AG10803 (cell line): ENCODE results near the gene TMEM201.

ENCODE experiments used
- DNase-seq: peaks from one replicate; pipeline ENCODE4 v3.0.0; 2010; ENCODE audit warnings: low read depth
- H3K4me3 ChIP-seq: 2 replicates; pipeline ENCODE4 v1.5.1; 2011; ENCODE audit warnings: mild to moderate bottlenecking, low read length, control low read depth
- CTCF ChIP-seq: conservative IDR thresholded peaks from 2 replicates; pipeline ENCODE4 v1.5.1; 2011; ENCODE audit warnings: mild to moderate bottlenecking, low read length, control low read depth, inconsistent platforms

TMEM201 gene

DNA sequence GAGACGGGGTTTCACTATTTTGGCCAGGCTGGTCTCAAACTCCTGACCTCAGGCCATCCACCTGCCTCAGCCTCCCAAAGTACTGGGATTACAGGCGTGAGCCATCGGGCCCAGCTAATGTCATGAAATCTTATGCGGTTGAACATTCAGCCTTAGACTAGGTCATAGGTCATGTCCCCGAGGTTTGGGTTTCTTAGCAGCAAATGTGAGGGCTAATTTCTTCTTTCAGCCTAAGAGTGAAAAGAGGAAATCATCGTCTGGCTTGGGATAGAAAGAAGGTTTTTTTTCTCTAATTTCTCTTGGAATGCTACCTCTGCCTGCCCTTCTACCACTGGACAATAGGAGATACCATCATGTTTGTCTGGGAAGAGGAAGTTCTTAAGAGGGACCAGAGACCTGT, 44.8 kb downstream of the TMEM201 start:
- no peak for DNase-seq

GRCh38 chr1:9634582-9634981, 45.9 kb downstream of the TMEM201 start:
- TF ChIP-seq CTCF = no peak
- H3K4me3 ChIP-seq = no peak overlapping the region

More for the DNA sequence above, 44.8 kb downstream of the TMEM201 start:
- no peak for TF ChIP-seq CTCF
- no peak overlapping the region for H3K4me3 ChIP-seq

DNA sequence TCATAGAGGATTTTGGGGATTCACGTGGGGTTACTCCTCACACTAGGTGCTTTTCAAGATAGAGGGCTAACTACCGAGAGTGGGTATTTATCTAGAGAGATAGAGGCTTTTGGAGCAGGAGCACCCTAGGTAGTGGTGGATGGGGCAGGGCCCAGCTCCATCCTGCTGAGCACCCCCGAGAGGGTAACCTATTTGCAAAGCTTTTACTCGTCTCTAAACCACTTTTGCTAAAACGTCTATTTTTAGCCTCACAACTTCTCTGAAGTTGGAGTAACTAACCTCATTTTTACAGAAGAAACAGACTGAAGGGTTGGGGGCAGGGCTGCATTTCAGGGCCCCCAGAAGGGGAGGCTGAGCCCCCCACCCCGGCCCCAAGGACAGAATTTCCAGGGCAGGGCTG, 50.5 kb downstream of the TMEM201 start:
- no peak overlapping the region for H3K4me3 ChIP-seq
- no peak for TF ChIP-seq CTCF
- no peak for DNase-seq

More at GRCh38 chr1:9634582-9634981, 45.9 kb downstream of the TMEM201 start:
- DNase-seq = no peak

DNA sequence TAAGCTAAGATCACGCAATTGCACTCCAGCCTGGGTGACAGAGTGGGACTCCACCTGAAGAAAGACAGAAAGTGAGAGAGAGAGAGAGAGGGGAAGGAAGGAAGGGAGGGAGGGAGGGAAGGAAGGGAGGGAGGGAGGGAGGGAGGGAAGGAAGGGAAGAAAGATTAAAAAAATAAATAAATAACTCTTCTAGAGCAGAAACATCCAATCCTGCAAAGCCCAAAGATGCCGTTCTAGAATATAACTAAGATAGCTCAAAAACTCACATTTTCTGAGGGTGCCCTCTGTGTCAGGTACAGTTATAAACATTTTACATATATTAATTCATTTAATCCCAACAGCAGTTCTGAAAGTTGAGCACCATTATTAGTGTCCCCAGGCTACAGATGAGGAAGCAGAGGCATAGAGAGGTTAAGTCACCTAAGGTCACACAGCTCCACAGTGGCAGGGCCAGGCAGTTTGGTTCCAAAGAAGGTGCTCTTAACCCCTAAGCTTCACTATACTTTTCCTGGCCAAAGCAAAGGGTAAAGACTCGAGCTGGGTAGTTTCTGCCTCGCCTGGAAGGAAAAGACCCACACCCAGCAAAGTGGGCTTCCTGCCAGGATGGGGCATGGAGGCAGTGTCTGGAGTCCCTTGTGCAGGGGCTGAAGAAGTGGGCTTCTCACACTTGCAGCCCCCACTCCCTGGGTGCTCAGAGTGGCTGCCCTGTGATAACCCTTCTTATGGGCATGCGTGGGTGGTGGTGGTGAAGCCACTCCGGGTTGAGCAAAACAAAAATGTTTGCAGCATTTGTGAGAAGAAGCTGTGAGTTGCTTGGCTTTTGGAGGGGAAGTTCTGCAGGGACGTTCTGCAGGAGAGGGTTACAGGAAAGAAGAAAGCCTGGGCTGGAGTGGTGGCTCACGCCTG, 54.9 kb downstream of the TMEM201 start:
- DNase-seq = no peak
- no peak overlapping the region for H3K4me3 ChIP-seq
- no peak for TF ChIP-seq CTCF

- TF ChIP-seq CTCF = no peak
- no peak for DNase-seq
- H3K4me3 ChIP-seq = no peak overlapping the region
Measured at GRCh38 chr1:9646037-9646436, 57.3 kb downstream of the TMEM201 start.

GRCh38 chr1:9648171-9648570, 59.5 kb downstream of the TMEM201 start:
- TF ChIP-seq CTCF = no peak
- no peak for DNase-seq
- H3K4me3 ChIP-seq = no peak overlapping the region

DNA sequence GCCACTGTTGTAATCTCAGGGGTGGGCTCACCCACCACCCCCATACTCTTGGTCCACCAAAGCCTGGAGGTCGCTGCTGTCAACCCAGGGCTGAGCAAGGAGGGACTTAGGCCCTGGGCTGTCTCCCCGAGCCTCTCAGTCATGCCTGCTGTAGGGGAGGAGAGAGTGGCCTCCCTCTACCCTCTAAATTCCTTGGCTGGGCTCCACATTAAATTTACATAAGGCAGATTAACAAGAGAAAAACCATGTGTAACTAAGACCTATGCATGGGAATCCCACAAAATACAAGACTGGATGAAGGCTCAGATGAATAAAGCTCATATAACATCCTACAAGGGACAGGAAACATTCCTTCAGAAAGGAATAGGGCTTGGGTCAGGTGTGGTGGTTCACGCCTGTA, 61.1 kb downstream of the TMEM201 start:
- DNase-seq = no peak
- H3K4me3 ChIP-seq = no peak overlapping the region
- no peak for TF ChIP-seq CTCF
